Fibroblast of lung (primary cell): ENCODE data around the gene RHEBL1. TPM values are rescaled to one million over a fixed set of nuclear protein-coding genes. Genes with fewer than 3 reads are reported as not detected.

ENCODE experiments used
- DNase-seq, 2 donors: peaks; one replicate each; pipeline versions ENCODE4 v3.0.0 to v3.0.0-alpha.2; 2010; ENCODE audit warnings: low read depth in 2 of 2
- H2AFZ ChIP-seq: 2 replicates; pipeline ENCODE4 v1.5.1; 2012; ENCODE audit warnings: low read length, control low read depth, inconsistent platforms
- H3K27ac ChIP-seq: 2 replicates; pipeline ENCODE4 v1.5.1; 2011; ENCODE audit warnings: low read length, control low read depth; ENCODE audit not compliant: insufficient read depth
- H3K27me3 ChIP-seq: 2 replicates; pipeline ENCODE4 v1.5.1; 2011; ENCODE audit warnings: mild to moderate bottlenecking, low read length; ENCODE audit not compliant: control insufficient read depth, insufficient read depth
- H3K36me3 ChIP-seq: 2 replicates; pipeline ENCODE4 v1.5.1; 2011; ENCODE audit warnings: low read length; ENCODE audit not compliant: control insufficient read depth, insufficient read depth
- H3K4me1 ChIP-seq: 2 replicates; pipeline ENCODE4 v1.5.1; 2011; ENCODE audit warnings: low read length; ENCODE audit not compliant: control insufficient read depth, insufficient read depth; ENCODE audit errors: extremely low read depth
- H3K4me2 ChIP-seq: 2 replicates; pipeline ENCODE4 v1.5.1; 2011; ENCODE audit warnings: low read length, control low read depth; ENCODE audit not compliant: insufficient read depth; ENCODE audit errors: extremely low read depth
- H3K4me3 ChIP-seq, 4 experiments: fragments of 200-600 bp in 1 of 4; sonication (generic) in 1 of 4; replicated peaks in 1 of 4; 2 replicates each; pipeline ENCODE4 v1.5.1; 2011 to 2016; ENCODE audit warnings: low read length in 4 of 4, low read depth in 3 of 4, mild to moderate bottlenecking in 3 of 4, control low read depth in 2 of 4, inconsistent platforms in 1 of 4, mixed read lengths in 1 of 4; ENCODE audit not compliant: insufficient read depth in 1 of 4; ENCODE audit errors: control extremely low read depth in 1 of 4
- H3K79me2 ChIP-seq: 2 replicates; pipeline ENCODE4 v1.5.1; 2012; ENCODE audit warnings: mild to moderate bottlenecking, low read length, inconsistent platforms; ENCODE audit not compliant: control insufficient read depth, insufficient read depth
- H3K9ac ChIP-seq: 2 replicates; pipeline ENCODE4 v1.5.1; 2011; ENCODE audit warnings: mild to moderate bottlenecking, low read length, control low read depth; ENCODE audit not compliant: insufficient read depth
- H3K9me3 ChIP-seq: 2 replicates; pipeline ENCODE4 v1.5.1; 2012; ENCODE audit warnings: low read depth, low read length; ENCODE audit not compliant: control insufficient read depth, insufficient read depth
- H4K20me1 ChIP-seq: 2 replicates; pipeline ENCODE4 v1.5.1; 2011; ENCODE audit warnings: low read length; ENCODE audit not compliant: control insufficient read depth, insufficient read depth; ENCODE audit errors: extremely low read depth
- EZH2 ChIP-seq: IDR thresholded peaks from 2 replicates; pipeline ENCODE4 v1.5.1; 2012; ENCODE audit warnings: low read length, control low read depth, mild to moderate bottlenecking; ENCODE audit errors: missing control alignments
- polyA minus RNA-seq: library from RNA; depleted of rRNA, polyadenylated mRNA; stranded (reverse); fragments of >200 nt; gene quantifications from 2 replicates; pipeline ENCODE4 v1.2.3, GENCODE V29; 2011; ENCODE audit warnings: low replicate concordance
- polyA plus RNA-seq, 2 donors: library from polyadenylated mRNA; depleted of rRNA in 1 of 2; stranded (reverse) in 1 of 2; unstranded in 1 of 2; fragments of >200 nt; gene quantifications; 2 replicates each; pipeline ENCODE4 v1.2.1, GENCODE V29; 2011 to 2012; ENCODE audit warnings: missing spikeins in 1 of 2
- total RNA-seq: library from RNA; depleted of rRNA; stranded (reverse); fragments of >200 nt; gene quantifications from 2 replicates; pipeline ENCODE4 v1.2.1, GENCODE V29; 2014
- TF ChIP-seq, protein P1 (sequence below), 2 donors: IDR thresholded peaks in 1 of 2; conservative IDR thresholded peaks in 1 of 2; 1 replicate in 1 of 2; 2 replicates in 1 of 2; pipeline ENCODE4 v1.5.1; 2011 to 2012; ENCODE audit warnings: low read length in 2 of 2, control low read depth in 1 of 2, inconsistent platforms in 1 of 2, low read depth in 1 of 2, mild to moderate bottlenecking in 1 of 2

RHEBL1 gene, protein sequence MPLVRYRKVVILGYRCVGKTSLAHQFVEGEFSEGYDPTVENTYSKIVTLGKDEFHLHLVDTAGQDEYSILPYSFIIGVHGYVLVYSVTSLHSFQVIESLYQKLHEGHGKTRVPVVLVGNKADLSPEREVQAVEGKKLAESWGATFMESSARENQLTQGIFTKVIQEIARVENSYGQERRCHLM
- total RNA-seq (0.33 and 0.51 TPM in 2 replicates), polyA plus RNA-seq (0.28 and 0.41 TPM in 2 replicates), polyA minus RNA-seq (not detected in 2 replicates)
- 0.37 and 0.39 TPM in 2 replicates for polyA plus RNA-seq (2012)

DNA sequence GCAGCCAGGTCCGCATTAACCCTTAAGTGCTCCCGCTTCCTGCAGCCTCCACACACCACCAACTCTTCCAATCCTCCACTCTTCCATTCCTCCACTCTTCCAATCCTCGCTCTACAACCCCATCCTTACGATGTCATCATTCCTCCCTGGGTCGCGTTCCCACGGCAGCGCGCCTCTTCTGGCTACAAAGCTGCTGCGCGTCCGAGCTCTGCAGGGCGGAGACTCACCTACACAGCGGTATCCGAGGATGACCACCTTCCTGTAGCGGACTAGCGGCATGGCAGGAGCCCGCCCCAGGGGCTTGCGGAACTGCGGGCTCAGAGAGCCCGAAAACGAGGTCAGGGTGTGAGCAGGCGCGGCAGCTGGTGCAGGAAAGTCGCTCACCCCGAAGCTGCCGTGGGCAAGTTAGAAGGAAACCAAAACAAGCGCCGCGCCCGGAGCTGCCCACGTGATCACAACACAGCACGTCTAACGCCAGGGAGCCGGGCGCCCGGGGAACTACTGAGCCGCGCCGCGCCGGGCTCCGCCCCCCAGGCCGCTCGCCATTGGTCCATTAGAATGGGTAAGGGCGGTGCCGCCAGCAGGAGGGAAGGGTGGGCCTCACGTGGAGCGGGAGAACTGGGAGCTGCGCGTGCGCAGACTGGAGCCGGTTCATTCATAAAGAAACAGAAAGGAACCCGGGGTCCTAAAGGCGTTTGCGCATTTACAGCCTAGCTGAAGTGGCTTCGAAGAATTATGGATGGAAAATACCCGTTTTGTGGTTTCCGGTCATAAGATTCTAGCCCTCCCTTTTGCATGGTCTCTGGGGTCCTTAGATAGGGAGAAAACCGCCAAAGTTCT, at the start of gene RHEBL1:
TSS of gene RHEBL1 (minus strand) at position 473 of the 840 bp plus-strand sequence. CDS start at position 279, 194 bp downstream.
- Histone ChIP-seq H4K20me1 (no peaks in the 10 kb centered on the region), H3K4me3 (peak within 1 kb of the TSS; percentile 73 to 97 (median 88)), H2AFZ (peak within 1 kb of the TSS; percentile 99), H3K9ac (peak within 1 kb of the TSS; percentile 69), H3K4me2 (peak within 1 kb of the TSS; percentile 96), H3K79me2 (no peaks in the 10 kb centered on the region), H3K27ac (peak within 1 kb of the TSS; percentile 57), H3K27me3 (no peaks in the 10 kb centered on the region), H3K4me1 (peaks cover 8% of the 10 kb centered on the region), H3K36me3 (no peaks in the 10 kb centered on the region), H3K9me3 (no peaks in the 10 kb centered on the region)
- TF ChIP-seq, protein P1, sequence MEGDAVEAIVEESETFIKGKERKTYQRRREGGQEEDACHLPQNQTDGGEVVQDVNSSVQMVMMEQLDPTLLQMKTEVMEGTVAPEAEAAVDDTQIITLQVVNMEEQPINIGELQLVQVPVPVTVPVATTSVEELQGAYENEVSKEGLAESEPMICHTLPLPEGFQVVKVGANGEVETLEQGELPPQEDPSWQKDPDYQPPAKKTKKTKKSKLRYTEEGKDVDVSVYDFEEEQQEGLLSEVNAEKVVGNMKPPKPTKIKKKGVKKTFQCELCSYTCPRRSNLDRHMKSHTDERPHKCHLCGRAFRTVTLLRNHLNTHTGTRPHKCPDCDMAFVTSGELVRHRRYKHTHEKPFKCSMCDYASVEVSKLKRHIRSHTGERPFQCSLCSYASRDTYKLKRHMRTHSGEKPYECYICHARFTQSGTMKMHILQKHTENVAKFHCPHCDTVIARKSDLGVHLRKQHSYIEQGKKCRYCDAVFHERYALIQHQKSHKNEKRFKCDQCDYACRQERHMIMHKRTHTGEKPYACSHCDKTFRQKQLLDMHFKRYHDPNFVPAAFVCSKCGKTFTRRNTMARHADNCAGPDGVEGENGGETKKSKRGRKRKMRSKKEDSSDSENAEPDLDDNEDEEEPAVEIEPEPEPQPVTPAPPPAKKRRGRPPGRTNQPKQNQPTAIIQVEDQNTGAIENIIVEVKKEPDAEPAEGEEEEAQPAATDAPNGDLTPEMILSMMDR (conservative IDR thresholded peaks at IDR 0.05 in 1 of 2, IDR thresholded peaks at IDR 0.05 in 1 of 2; ENCODE audit: low read depth in 1 of 2, low read length in 2 of 2) = no peak
- no peak for TF ChIP-seq EZH2
- DNase-seq = peak; percentile 92 to 95

DNA sequence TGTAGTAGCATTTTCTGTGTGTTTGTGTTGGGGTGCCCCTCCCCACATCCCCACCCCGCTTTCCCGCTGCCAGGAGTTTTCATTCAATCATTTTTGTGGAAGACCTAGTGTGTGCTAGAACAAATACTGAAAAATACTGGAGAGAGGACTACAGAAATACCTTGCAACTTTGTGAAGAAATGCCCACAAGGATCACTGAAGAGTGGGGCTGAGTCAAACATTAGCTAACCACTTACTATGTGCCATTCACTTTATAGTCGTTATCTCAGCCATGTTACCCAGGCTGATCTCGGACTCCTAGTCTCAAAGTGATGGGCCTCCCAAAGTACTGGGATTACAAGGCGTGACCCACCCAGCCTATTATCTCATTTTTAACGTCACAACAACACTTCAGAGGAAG, 41.4 kb upstream of the RHEBL1 start:
- Histone ChIP-seq H4K20me1 (no peaks in the 10 kb centered on the region), H3K27me3 (no peaks in the 10 kb centered on the region), H3K4me1 (peaks cover 5% of the 10 kb centered on the region), H3K79me2 (peaks cover 18% of the 10 kb centered on the region), H3K4me2 (peak overlapping the region; percentile 81), H3K4me3 (peak overlapping the region; percentile 38 to 95 (median 66)), H3K9ac (peak overlapping the region; percentile 17), H3K36me3 (peaks cover 5% of the 10 kb centered on the region), H3K9me3 (no peaks in the 10 kb centered on the region), H2AFZ (peak overlapping the region; percentile 93), H3K27ac (peak overlapping the region; percentile 66)
- TF ChIP-seq EZH2 = no peak
- TF ChIP-seq, protein P1 (conservative IDR thresholded peaks at IDR 0.05 in 1 of 2, IDR thresholded peaks at IDR 0.05 in 1 of 2; ENCODE audit: low read depth in 1 of 2, low read length in 2 of 2) = no peak
- peak in 1 of 2 donors; percentile 18 for DNase-seq
